Measurements from ENCODE around the gene GGTA1.

- TF ChIP-seq EP300 (IDR thresholded peaks at IDR 0.05) (no peak), POLR2A (IDR thresholded peaks at IDR 0.05; ENCODE audit: low read depth) (no peak)
Observed at GRCh38 chr9:121424024-121424432, 75.6 kb downstream of the GGTA1 start.
